Measurements from ENCODE around the gene NEB.

DNA sequence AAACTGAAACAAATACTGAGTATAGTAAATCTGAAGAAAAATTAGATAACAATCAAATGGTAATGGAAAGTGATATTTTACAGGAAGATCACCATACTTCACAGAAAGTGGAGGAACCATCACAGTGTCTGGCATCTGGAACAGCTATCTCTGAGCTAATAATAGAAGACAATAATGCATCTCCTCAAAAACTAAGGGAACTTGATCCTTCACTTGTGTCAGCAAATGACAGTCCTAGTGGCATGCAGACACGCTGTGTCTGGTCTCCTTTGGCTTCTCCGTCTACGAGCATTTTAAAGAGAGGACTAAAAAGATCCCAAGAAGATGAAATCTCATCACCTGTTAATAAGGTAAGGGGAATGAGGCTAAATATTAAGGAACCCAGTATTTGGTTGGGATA lies 268.5 kb downstream of the NEB start:
- TF ChIP-seq, protein P1, sequence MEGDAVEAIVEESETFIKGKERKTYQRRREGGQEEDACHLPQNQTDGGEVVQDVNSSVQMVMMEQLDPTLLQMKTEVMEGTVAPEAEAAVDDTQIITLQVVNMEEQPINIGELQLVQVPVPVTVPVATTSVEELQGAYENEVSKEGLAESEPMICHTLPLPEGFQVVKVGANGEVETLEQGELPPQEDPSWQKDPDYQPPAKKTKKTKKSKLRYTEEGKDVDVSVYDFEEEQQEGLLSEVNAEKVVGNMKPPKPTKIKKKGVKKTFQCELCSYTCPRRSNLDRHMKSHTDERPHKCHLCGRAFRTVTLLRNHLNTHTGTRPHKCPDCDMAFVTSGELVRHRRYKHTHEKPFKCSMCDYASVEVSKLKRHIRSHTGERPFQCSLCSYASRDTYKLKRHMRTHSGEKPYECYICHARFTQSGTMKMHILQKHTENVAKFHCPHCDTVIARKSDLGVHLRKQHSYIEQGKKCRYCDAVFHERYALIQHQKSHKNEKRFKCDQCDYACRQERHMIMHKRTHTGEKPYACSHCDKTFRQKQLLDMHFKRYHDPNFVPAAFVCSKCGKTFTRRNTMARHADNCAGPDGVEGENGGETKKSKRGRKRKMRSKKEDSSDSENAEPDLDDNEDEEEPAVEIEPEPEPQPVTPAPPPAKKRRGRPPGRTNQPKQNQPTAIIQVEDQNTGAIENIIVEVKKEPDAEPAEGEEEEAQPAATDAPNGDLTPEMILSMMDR (IDR thresholded peaks at IDR 0.05) = no peak
- no peak for TF ChIP-seq POLR2A (IDR thresholded peaks at IDR 0.05)
